Uterus (tissue), 4 donors: ENCODE data around the gene INS. TPM values are rescaled to one million over a fixed set of nuclear protein-coding genes. Genes with fewer than 3 reads are reported as not detected.

Experiments
- DNase-seq, 2 donors: peaks; one replicate each; pipeline ENCODE4 v3.0.0-alpha.2; 2019 to 2020
- H3K27ac ChIP-seq, 2 donors: fragments of 200-600 bp; sonication (generic); 1 replicate in 1 of 2; 2 replicates in 1 of 2; pipeline ENCODE4 v1.5.1; 2016 to 2018
- H3K27me3 ChIP-seq, 2 donors: fragments of 200-600 bp; sonication (generic); one replicate each; pipeline ENCODE4 v1.5.1; 2018 to 2019; ENCODE audit warnings: control low read depth in 1 of 2
- H3K36me3 ChIP-seq, 2 donors: fragments of 200-600 bp; sonication (generic); one replicate each; pipeline ENCODE4 v1.5.1; 2019; ENCODE audit warnings: control low read depth in 1 of 2
- H3K4me1 ChIP-seq, 2 donors: fragments of 200-600 bp; sonication (generic); one replicate each; pipeline ENCODE4 v1.5.1; 2018 to 2019; ENCODE audit warnings: control low read depth in 1 of 2
- H3K4me3 ChIP-seq, 2 donors: fragments of 200-600 bp; sonication (generic); 1 replicate in 1 of 2; 2 replicates in 1 of 2; pipeline ENCODE4 v1.5.1; 2018 to 2019; ENCODE audit warnings: mild to moderate bottlenecking in 1 of 2
- H3K9me3 ChIP-seq, 2 donors: fragments of 200-600 bp; sonication (generic); one replicate each; pipeline ENCODE4 v1.5.1; 2019; ENCODE audit warnings: control low read depth in 1 of 2
- POLR2A ChIP-seq, 2 donors: fragments of 450-650 bp; IDR thresholded peaks; one replicate each; pipeline ENCODE4 v1.6.1; 2016; ENCODE audit warnings: antibody characterized with exemption in 2 of 2, mild to moderate bottlenecking in 1 of 2, moderate library complexity in 1 of 2
- intact Hi-C: fragments of 100-400 bp; cut with DNase I; formaldehyde crosslinking; loops from one replicate; pipeline ENCODE4 v1.15.1; 2023; ENCODE audit warnings: low total_unique reads
- total RNA-seq, 4 donors: library from RNA; depleted of rRNA in 3 of 4; stranded (reverse); fragments of >200 nt in 3 of 4; gene quantifications; one replicate each; pipeline versions ENCODE4 v1.1.0 to v1.2.4, GENCODE V29; 2014 to 2023
- TF ChIP-seq, protein P1 (sequence below), 4 experiments: fragments of 200-600 bp in 2 of 4; fragments of 450-650 bp in 2 of 4; sonication (generic) in 2 of 4; IDR thresholded peaks; one replicate each; pipeline ENCODE4 v1.5.1; 2016 to 2019; ENCODE audit warnings: antibody characterized with exemption in 4 of 4, mild to moderate bottlenecking in 2 of 4, moderate library complexity in 1 of 4
- donor health status: DM: yes; HTN: yes; CAD: no.

Gene INS
- total RNA-seq, 4 donors from 2014 or later, result not detected

DNA sequence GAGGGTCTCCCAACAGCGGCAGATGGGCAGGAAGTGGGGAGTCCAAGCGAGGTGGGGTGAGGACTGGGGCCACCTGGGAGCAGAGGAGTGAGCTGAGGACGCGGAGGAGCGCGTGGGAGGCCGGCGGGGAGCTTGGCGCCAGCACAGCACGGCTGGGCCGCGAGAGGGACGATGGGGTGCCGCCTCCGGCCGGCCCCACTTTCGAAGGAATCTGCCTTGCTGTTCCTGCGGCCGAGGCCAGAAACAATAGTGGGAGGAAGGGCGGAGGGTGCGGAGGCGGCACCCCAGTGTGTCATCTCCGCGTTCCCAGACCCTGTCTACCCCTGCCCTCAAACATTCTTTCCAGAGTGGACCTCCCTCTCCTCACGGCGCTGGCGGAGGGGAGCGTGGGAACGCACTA is 5.5 kb downstream of the INS start:
- intact Hi-C loops, result loop anchor here (5.0 to 10.0 kb wide), 2 partner anchors 273 to 461 kb away; partner anchors contain the start of gene KRTAP5-6
- TF ChIP-seq, protein P1, sequence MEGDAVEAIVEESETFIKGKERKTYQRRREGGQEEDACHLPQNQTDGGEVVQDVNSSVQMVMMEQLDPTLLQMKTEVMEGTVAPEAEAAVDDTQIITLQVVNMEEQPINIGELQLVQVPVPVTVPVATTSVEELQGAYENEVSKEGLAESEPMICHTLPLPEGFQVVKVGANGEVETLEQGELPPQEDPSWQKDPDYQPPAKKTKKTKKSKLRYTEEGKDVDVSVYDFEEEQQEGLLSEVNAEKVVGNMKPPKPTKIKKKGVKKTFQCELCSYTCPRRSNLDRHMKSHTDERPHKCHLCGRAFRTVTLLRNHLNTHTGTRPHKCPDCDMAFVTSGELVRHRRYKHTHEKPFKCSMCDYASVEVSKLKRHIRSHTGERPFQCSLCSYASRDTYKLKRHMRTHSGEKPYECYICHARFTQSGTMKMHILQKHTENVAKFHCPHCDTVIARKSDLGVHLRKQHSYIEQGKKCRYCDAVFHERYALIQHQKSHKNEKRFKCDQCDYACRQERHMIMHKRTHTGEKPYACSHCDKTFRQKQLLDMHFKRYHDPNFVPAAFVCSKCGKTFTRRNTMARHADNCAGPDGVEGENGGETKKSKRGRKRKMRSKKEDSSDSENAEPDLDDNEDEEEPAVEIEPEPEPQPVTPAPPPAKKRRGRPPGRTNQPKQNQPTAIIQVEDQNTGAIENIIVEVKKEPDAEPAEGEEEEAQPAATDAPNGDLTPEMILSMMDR (IDR thresholded peaks at IDR 0.05), result no peak
- no peak for TF ChIP-seq POLR2A (IDR thresholded peaks at IDR 0.05)
- H3K27me3 ChIP-seq, result no peaks in the 10 kb centered on the region

DNA sequence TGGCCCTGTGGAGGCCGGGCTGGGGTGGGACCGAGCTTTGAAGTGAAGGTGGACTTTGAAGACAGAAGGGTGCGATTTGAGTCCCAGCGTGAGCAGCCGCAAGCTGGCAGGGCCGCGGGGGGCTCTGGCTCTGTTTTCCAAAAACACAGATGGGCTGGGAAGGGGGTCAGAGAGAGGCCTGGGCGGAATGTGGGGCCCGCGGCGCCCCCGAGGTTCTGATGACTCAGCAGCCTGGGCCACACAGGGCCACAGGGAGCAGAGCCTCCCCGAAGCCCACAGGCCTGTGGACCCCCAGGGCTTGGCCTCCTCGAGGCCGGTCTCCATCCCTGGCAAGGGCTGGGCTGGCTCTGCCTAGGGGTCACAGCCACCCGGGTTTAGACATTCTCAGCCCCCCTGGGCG is 6.1 kb downstream of the INS start:
- Histone ChIP-seq H3K4me3 (no peak overlapping the region), H3K9me3 (no peaks in the 10 kb centered on the region), H3K27ac (no peak overlapping the region), H3K27me3 (no peaks in the 10 kb centered on the region), H3K36me3 (no peaks in the 10 kb centered on the region), H3K4me1 (peaks cover 0 to 5% of the 10 kb centered on the region in 2 donors)
- TF ChIP-seq, protein P1 (IDR thresholded peaks at IDR 0.05), result no peak
- TF ChIP-seq POLR2A (IDR thresholded peaks at IDR 0.05), result no peak
- intact Hi-C loops, result loop anchor here (5.0 to 10.0 kb wide), 3 partner anchors 273 to 460 kb away; partner anchors contain the start of genes KRTAP5-6 and TNNI2
- no peak for DNase-seq

More for the DNA sequence above, 5.5 kb downstream of the INS start:
- no peak for DNase-seq
- Histone ChIP-seq H3K4me3 (no peak overlapping the region), H3K36me3 (no peaks in the 10 kb centered on the region), H3K9me3 (no peaks in the 10 kb centered on the region), H3K27ac (no peak overlapping the region), H3K4me1 (peaks cover 0 to 5% of the 10 kb centered on the region in 2 donors)

DNA sequence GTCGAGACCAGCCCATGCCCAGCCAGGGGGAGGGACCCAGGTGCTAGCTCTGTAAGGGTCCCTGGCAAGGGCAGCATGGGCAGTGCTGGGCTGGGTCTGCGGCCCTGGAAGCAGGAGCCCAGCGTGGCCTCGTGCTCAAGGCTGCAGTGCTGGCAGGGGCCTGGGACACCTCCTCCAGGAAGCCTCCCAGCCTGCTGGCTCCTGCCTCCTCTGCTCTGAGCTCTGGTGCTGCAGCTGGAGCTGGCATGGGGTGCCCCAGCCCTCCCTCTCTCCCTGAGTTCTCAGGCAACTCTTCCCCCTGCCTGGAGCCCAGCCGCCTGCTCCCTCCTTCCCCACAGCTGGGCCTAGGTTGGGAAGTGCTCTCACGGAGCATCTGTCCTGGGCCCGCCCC is 6.8 kb downstream of the INS start:
- H3K9me3 ChIP-seq, result no peaks in the 10 kb centered on the region
- intact Hi-C loops, result loop anchor here (5.0 to 10.0 kb wide), 2 partner anchors 317 to 459 kb away; partner anchors contain the start of genes KRTAP5-6 and TNNI2
- peaks cover 0 to 5% of the 10 kb centered on the region in 2 donors for H3K4me1 ChIP-seq
- H3K4me3 ChIP-seq, result no peak overlapping the region
- no peak overlapping the region for H3K27ac ChIP-seq
- no peak for TF ChIP-seq POLR2A (IDR thresholded peaks at IDR 0.05)
- TF ChIP-seq, protein P1 (IDR thresholded peaks at IDR 0.05), result no peak
- H3K36me3 ChIP-seq, result no peaks in the 10 kb centered on the region
- no peak for DNase-seq
- no peaks in the 10 kb centered on the region for H3K27me3 ChIP-seq

DNA sequence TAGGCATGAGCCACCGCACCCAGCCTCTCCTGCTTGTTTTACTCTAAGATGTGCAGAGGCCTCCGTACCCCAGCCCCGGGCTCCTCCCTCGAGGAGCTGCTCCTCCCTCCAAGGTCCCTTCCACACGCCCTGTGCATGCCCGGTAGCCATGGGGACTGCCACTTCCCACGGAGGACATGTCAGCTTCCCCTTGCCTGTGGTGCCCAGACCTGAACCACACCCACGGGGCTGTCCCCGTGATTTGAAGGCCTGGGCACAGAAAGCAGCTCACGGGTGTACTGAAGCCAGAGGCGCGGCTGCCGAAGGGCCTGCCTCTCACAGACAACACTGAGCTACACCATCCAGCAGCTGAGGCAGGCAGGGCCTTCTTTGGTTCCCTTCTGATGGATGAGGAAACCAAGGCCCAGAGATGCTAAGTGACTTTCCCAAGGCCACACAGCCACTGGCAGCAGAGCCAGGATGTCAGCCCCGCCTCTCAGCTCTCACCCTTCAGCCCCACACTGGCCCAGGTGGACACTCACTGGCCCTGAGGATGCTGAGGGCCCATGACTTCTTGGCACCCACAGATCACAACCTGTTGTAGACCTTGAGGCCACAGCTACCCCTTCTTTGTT is 7.3 kb downstream of the INS start:
- no peak overlapping the region for H3K27ac ChIP-seq
- TF ChIP-seq POLR2A (IDR thresholded peaks at IDR 0.05), result no peak
- TF ChIP-seq, protein P1 (IDR thresholded peaks at IDR 0.05), result no peak
- DNase-seq, result no peak
- intact Hi-C loops, result loop anchor here (5.0 to 10.0 kb wide), 2 partner anchors 316 to 459 kb away; partner anchors contain the start of genes KRTAP5-6 and TNNI2
- H3K4me3 ChIP-seq, result no peak overlapping the region
- H3K27me3 ChIP-seq, result no peaks in the 10 kb centered on the region
- peaks cover 0 to 5% of the 10 kb centered on the region in 2 donors for H3K4me1 ChIP-seq
- H3K36me3 ChIP-seq, result no peaks in the 10 kb centered on the region
- no peaks in the 10 kb centered on the region for H3K9me3 ChIP-seq

DNA sequence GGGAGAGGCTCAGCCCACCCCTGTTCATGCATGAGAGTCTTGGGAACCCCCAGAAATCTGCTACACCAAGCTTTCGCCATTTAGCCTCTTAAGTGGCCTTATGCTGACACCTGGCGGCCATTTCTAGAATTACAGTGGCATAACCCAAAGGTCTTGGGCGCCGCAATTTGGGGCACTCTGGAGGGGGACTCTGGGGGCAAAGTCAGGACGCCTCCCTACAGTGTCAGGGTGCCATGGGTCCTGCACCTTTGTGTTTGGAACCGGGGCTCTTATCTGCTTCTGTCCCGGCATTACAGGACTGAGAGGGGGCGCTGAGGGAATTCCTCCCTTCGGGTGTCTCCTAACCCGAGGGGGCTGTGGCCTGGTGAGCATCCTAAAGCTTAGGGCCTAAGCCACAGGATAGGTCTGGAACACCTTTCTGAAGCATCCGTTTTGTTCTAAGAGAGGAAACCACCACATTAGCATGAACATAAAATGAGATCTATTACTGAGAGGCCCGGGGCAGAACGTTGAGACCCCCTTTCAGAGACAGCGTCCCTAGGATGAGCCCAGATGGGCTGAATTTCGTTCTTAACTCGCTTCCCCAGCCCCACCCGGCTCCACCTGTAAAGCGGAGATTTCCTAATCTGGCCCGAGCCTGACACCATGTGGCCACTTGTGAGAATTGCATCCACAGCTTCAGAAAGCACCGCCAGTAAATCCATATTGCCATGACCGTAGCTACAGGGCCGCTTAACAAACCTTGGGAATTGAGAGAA is 9.3 kb downstream of the INS start:
- Histone ChIP-seq H3K4me3 (no peak overlapping the region), H3K27me3 (peaks cover 0 to 4% of the 10 kb centered on the region in 2 donors), H3K27ac (no peak overlapping the region), H3K9me3 (no peaks in the 10 kb centered on the region), H3K36me3 (no peaks in the 10 kb centered on the region), H3K4me1 (peaks cover 0 to 5% of the 10 kb centered on the region in 2 donors)
- peak; percentile 82 for DNase-seq
- intact Hi-C loops, result loop anchor here (5.0 to 10.0 kb wide), 2 partner anchors 314 to 457 kb away; partner anchors contain the start of genes KRTAP5-6 and TNNI2
- no peak for TF ChIP-seq POLR2A (IDR thresholded peaks at IDR 0.05)
- TF ChIP-seq, protein P1 (IDR thresholded peaks at IDR 0.05), result peak; percentile 78 to 95 (median 90)
